NCI-H2081 (cell line): ENCODE data around the gene ELAC2.

Experiments
- DNase-seq, 2 experiments: peaks; one replicate each; lab custom pipeline; 2025; lab: John Stamatoyannopoulos, UW

ELAC2 gene

DNA sequence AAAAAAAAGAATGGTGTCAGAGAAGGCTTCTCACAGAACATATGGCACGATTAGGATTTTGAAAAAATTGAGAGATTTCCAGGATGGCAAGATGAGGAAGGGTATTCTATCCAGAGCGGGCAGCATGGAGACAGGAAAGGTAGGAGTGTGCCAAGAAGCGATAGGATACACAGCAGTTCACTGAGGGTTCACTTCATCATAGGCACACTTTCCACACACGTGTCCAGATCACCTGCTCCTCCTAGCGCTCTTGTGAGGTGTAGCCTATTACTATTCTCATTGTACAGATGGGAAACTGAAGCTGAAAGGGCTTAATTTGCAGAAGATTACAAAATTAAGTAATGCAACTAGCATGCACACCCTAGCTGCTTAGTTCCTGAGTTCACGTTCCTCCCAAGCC is 6.2 kb upstream of the ELAC2 start:
- DNase-seq = no peak

DNA sequence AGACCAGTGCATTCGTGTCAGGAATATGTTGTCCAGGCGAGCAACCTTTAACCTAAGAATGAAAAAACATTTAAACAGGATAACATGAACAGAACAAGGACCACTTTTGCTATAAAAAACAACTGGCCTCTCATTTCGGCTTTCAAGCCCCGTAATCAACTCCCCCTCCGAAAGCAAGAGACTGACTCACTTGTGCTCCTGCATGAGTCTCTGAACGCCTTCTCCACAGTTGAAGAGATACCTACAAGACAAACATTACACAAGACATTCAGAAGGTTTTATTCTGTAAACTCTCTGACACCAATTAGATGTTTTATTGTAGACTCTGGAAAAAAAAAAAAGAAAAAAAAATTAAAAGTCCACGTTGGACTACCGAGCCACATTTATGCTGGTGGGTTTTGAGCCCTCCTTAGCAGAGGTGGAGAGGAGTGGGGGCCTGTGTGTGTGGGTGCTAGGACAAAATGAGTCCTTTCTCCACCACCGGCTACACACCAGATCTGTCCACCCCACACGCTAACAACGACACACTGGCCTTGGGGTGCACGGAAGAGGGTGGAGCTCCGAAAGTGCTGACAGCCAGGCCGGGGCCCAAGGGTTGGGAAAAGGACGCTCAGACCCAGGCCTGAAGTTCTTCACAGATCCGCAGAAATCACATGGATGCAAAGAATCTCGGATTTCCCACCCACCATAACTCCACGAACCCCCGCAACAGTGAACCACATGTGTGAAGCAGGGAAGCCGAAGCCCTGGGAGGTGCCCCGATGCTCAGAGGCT is 759 bp downstream of the ELAC2 start:
- DNase-seq = no peak

DNA sequence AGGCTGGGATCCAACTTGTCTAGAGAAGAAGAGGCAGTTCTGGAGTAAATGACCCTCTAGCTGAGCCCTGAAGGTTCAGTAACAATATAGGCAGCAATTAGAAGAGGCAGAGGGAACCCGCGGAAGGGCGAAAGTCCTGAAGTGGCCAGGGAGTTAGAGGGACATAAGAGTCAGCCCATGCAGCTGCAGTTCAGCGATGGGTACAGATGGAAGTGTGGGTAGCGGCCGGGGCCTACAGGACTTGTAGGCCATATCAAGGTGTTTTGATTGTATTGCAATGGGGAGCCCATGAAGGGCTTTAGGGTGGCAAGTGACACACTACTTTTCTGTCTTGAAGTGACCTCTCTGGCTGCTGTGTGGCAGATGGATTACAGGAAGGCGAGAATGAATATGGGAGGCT is 3.0 kb downstream of the ELAC2 start:
- no peak for DNase-seq

DNA sequence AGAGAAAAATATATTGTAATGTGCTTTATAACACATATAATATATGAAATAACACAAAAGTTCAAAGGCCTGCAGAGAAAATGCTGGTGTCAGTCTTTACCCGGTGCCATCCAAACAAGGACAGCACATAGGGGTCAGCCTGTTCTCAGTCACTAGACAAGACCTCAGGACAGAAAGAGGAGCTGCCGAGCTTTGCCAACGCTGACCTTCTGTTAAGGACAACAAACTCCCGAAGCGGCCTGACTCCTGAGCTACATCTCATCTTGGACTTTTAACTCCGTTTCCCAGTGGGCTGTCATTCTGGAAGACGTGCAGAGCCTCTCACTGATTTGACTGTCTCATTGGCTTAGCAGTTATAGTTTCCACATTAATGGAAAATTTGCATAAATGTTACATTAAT is 6.9 kb downstream of the ELAC2 start:
- DNase-seq = no peak

DNA sequence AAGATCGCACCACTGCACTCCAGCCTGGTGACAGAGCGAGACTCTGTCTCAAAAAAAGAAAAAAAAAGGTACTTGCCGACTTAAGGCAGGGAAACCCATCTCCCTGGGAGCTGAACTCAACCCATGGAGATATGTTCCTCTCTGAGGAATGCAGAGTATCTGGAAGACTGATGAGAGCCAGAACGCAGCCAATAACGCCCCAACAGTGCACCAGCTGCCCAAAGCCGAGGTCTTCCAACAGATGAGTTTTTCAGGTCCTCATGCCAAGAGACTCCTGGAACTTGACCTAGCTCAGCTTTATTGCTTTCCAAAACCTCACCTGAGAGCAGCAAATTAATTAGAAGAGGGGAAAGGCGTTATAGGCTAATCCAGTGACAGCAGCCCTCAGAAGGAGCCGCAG is 9.4 kb downstream of the ELAC2 start:
- DNase-seq = no peak

DNA sequence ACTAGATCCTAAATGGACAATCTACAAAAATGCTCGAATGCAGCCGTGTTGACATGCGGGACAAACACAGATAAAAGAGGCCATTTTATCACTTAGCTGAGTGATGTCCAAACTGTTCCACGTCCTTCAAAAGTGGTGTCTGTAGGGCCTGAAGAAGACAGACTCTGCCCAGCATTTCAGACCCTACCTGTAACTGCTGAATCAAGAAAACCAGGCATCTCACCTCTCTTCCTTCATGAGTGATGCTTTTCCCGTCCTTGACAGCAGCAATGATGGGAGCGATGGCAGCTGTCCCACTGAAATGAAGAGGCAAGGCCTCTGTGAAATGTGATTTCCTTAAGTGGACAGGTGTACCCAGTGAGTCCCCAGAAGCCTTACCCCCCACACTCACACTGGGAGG is 12.3 kb downstream of the ELAC2 start:
- no peak for DNase-seq

DNA sequence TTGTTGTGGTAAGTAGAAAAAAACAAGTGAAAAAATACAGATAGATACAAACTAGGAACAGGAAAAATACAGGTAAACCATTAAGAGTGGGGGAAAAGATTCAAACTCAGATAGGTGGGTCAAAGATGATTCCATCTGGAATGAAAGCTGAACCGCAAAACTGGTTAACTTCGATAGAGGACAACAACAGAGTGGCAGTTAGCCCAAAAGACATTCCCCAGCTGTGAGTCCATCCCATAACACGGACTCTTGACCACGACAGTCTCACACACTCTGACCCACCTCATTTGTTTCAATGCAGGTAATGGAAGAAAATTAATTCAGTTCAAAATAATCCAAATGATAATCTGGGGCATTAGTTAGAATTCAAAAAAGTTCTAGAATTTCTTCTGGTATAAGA is 13.5 kb downstream of the ELAC2 start:
- DNase-seq = no peak

DNA sequence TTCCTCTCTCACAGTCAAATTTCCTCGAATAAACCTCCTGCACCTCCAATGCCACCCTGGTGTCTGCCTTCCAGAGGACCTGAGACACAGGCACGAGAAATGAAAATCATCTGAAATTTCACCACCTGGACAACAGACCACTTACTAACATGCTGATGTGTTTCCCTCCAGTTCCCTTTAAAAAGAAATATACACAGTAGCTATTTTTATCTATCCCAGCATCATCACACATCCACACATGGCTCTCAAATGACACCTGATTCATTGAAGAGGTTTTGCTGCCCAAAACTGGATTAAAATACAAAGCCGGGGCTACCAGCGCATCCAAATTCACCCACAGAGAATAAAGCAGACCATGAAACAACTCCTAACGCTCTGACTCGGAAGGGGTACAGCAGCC is 13.9 kb downstream of the ELAC2 start:
- no peak for DNase-seq

DNA sequence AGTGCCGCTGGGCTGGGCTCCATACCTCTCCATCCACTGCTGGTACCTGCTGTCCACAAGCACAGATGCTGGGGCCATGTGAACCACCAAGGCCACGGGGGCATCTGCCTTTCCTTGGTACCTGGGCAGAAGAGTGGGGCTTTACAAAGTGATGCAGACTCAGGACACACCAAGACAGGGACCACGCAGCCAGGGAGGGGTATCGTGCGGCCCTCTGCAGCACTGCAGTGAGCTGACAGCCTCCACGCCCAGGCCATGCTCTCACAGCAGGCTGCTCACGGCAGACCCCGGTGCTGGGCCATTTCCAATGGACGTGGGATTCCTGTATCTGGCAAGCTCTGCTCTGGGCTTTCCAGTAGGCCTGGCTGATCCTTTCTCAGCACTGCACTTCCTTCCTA is 14.4 kb downstream of the ELAC2 start:
- no peak for DNase-seq

DNA sequence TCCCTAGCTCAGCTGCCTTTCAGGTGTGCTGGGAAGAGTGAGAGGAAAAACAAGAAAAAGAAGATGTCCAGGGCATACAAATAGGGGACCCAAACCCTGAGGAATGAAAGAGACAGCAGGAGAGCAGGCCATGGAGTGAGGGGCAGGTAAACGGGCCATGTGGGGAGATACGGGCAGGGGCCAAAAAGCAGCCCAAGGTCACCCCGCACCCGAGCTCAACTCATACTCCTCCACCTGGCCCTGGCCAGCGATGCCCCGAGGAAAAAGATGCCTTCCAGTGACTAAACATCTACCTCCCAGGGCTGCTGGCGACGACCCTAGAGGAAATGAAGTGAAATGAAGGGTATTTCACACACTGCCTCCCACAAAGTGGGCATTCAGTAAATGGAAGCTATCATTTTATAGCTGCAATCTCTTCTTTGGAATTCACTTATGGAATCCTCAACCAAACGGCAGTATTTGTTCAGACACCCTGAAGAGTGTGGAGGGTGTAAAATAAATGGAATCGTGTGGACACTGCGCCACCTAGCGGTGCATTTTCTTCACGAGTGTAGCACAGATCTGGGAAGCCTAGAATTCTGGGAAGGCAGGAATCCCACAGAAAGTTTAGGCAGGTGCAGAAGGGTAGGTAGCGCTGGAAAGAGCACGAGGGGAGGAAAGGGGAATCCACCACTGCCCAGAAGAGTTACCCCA is 14.9 kb downstream of the ELAC2 start:
- peak; percentile 26 to 36 for DNase-seq

DNA sequence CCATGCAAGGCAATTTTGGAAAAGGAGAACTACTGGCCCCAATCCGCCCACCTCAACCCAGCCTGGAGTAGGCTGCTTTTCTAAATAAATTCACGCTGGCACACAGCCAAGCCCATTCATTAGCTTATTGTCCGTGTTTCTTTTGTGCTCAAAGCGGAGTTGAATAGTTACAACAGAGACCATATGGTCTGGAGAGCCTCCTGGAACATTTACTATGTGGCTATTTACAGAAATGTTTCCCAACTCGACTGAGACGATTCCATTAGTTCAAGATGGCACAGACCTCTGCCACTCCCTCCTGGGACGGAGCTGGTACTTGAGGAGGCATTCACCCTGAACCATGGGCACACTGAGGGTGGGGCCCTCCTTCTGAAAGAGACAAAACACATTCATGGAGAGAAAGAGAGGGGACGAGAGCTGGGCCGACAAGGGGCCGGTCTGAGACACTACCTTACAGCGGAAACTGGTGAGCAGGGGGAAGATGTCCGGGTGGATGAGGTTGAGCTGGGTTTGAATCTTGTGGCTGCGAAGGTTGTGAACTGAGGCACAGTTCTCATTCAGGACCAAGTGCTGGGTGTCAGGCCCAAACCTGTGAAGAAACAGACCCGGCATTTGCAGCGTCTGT is 15.7 kb downstream of the ELAC2 start:
- peak in 1 of 2 experiments; percentile 21 for DNase-seq

DNA sequence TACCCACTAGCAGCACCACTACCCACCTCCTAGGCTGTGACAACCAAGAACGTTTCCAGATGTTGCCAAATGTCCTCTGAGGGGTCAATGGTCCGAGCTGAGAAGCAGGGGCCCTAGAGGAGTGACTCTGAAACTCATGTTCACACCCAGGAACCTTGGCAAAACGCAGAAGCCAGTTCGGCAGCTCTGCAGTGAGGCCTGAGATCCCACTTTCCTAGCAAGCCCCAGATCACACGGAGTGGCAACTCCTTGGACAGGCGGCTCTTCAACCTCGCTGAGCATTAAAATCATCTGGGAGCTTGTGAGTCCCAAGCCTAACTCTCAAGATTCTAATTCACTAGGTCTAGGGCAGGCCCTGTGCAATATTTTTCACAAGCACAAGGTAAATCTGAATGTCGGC is 17.3 kb downstream of the ELAC2 start:
- DNase-seq = no peak

DNA sequence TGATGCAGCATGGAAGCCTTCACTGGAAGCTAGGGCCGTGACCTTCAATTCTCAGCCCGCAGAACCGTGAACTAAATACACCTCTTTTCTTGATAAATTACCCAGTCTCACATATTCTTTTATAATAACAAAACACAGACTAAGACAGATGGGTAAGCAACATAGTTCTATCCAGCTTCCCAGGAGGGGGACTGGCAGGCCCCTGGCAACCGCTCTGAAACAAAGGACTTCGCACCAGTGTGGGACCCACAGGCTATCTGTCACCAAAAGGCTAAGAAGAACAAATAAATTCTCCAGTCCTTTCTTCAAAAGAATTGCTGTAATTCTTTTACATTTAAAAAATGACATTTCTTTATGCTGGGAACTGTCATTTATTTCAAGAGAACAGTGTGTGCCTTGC is 19.0 kb downstream of the ELAC2 start:
- DNase-seq = no peak

DNA sequence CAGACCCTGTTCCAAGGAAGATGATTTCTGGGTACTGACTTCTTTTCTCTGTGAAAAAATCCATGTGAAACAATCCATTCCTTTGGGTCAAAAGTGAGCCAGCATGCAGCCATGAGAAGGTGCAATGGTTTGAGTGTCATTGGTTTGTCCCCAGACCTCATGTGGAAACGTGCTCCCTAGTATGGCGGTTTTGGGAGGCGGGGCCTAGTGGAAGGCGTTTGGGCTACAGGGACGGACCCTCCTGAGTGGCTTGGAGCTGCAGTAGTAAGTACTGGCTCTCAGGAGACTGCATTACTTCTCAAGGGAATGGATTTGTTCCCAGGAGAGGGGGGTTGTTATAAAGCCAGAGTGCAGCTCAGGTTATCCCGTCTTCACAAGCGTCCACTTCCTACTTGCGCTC is 19.4 kb downstream of the ELAC2 start:
- DNase-seq = no peak

DNA sequence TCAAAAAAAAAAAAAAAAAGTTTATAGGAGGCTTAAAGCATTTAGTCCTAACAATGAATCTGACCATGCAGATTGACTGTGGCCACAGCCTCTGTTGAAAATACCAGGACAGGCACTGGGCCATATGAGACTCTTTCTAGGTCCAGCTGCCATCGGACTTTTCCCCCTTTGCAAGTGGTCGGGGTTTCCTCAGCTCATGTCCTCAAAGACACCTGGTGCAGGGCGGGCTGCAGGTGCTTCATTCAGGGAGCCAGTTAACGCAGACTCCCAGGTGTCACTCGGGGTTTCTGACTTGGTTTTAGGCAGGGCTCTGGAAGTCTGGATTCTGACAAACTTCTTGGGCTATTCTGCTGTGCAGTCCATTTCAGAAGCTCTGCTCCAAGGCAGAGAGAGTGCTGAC is 20.9 kb downstream of the ELAC2 start:
- DNase-seq = no peak

DNA sequence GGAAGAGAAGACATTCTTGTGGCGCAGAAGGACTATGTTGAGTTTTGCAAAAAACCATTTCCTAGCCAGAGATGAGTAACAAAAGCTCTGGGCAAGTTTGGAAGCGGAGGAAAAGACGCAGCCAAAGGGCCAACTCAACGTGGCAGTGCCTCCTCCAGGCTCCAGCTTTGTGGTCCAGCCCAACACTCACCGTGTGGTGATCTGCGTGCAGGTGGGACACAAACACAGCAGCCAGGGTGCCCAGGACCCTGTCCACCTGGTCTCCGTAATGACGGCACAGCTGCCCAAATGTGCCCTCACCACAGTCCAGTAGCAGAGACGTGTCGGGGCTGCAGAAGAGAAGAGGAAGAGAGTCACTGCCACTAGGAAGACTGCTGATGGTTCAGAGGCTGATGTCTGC is 21.5 kb downstream of the ELAC2 start:
- DNase-seq = no peak

DNA sequence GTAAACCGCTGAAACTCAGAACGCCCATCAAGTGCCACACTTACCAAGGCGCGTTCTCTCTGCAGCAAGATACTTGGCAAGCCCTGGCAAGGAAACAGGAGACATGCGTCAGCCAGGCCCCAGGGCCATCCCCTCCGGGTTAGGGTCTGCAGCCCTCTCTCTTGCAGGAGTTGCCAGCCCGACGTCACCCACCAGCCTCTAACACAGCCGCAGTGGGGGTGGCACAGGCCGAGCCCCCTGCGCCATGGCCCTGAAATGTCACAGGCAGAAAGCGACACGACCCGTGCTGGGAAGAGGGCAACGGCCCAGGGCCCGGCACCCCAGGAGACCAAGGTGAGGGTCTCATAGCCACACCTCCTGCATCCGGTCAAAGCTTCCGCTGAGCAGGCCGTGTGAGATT is 21.9 kb downstream of the ELAC2 start:
- no peak for DNase-seq

DNA sequence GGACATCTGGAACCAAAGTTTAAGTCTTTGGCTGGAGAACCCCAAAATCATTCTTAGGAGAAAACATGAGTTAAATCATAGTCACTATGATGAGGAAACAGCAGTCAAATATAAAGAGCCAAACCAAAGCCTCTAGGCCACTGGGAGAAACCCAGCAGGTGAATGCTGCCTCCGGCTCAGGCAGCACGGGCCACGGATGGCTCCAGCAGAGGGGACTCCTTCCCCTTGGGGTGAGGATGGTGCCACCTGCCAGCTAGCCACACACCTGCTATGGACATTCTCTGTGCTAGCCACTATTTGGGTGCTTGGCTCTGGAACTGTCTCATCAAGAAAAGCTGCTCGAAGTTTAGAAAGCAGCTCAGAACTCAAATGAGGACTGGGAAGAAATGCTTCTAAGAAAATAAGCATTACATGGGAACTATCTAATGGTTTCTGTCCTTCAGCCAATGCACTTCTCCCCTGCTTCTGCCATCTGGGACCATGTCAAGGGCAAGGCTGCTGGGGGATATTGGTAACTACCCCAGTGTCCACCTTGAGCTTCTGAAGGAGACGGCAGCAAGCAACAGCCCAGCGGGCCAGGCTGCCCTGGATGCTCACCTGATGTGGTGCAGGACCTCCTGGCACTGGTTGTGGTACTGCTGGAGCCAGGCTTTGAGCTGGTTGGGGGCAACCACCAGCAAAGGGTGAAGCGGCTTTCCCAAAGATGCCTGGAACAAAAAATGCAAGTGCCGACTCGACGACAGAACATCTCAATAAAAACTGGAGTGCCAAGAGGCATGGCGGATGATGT is 22.5 kb downstream of the ELAC2 start:
- no peak for DNase-seq

DNA sequence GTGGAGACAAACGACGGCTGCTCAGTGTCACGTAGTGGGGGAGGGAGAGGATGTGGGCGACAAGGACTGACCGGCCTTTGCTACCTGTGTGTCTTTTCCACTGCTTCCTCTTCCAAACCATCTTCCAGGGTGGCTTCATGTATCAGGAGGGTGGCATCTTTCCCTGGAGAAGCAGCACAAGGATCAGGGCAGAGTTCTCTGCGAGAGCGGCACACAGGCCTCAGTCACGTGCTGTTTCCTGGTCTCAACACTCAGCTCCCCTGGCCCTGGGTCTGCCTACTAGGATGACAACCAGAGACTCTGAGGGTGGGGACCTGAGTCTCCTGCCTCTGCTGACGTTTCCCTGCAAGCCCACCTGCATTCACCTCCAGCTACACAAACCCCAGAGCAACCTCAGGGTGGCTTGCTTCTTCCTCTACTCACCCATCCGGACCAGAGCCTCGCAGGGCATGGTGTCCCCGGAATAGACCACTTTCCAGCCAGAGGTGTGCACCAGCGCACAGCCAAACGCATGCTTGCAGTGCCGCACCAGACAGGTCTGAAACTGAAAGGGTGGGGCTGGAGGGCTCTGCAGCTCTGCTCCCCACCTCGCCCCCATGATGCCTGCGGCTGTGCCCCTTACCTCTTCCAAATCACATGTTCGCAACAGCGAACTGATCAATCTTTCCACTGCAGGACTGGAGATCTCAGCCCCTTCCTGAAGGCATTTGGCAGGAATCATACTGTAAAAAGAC is 23.3 kb downstream of the ELAC2 start:
- no peak for DNase-seq

DNA sequence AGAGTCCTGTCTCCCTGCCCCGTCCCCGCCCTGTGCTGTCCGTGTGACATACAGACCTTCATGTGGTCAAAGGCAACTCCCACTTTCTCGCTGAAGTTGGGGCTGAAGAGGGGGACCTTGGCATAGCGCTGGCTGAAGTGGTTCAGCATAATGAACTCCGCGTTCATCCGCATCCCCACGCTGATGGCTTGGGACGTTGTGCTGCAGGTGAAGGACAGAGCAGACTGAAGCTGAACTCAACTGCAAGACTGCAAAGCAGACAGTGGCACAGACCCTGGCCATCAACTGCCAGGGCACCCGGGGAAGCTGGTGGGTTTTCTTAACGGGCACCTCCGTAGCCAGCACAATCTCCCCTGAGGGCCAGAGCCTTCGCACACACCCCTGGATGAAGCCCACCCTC is 24.2 kb downstream of the ELAC2 start:
- DNase-seq = no peak

DNA sequence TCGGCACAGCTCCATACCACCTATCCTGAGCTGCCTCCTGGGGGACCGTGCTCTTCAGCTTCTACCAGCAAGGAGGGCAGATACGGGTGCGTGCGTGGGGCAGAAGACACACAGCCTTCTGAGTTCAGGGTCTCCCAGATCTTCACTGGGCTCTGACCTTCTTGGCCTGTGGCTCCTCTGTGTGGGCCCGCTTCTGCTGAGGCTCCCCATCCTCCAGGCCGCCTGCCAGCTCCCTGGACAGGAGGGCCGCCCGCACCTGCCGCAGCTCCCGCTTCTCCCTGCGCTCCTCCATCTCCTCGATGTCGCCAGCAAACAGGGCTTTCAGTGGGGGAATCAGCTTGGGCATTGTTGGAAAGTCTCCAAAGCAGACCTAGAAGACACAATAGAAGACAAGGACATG is 25.2 kb downstream of the ELAC2 start:
- no peak for DNase-seq

DNA sequence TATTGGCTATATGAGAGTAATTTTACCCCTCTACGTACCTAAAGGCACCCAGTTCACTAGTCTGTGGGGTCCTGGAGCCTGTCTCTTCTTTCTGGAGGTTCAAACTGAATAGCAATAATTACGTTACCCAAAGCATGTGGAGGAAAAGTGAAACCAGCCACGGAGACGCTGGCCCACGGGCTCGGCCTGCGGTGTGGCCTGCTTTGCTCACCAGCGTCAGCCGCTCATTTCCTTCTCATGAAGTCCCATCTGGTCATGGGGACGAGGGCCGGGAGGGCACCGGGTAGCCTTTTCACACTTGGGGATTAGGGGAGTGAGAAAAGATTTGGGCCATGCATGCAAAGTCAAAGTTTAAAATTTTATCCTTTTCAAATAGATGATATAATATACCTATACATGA is 26.9 kb downstream of the ELAC2 start:
- DNase-seq = no peak
